Liver (tissue), 9 donors: ENCODE results near the gene DIAPH2. TPM values are rescaled to one million over a fixed set of nuclear protein-coding genes. Genes with fewer than 3 reads are reported as not detected.

Experiments used
- DNase-seq: peaks from one replicate; pipeline ENCODE4 v3.0.0-alpha.2; 2017; ENCODE audit warnings: low spot score
- H3K27ac ChIP-seq, 2 donors: one replicate each; pipeline ENCODE4 v1.7.0; 2013; ENCODE audit warnings: inconsistent platforms in 2 of 2, low read length in 2 of 2, control low read depth in 1 of 2, low read depth in 1 of 2, mild to moderate bottlenecking in 1 of 2
- H3K27me3 ChIP-seq, 4 donors: one replicate each; pipeline versions ENCODE4 v1.6.1 to v1.7.0; 2013; ENCODE audit warnings: low read length in 3 of 4, inconsistent platforms in 1 of 4, mild to moderate bottlenecking in 1 of 4, moderate library complexity in 1 of 4; ENCODE audit not compliant: control insufficient read depth in 4 of 4, insufficient read depth in 4 of 4
- H3K36me3 ChIP-seq, 4 donors: one replicate each; pipeline versions ENCODE4 v1.6.1 to v1.7.0; 2013; ENCODE audit warnings: low read length in 3 of 4, mild to moderate bottlenecking in 3 of 4, low read depth in 1 of 4, moderate library complexity in 1 of 4; ENCODE audit not compliant: control insufficient read depth in 4 of 4, insufficient read depth in 3 of 4
- H3K4me1 ChIP-seq, 4 donors: one replicate each; pipeline versions ENCODE4 v1.6.1 to v1.7.0; 2013; ENCODE audit warnings: low read length in 3 of 4, mild to moderate bottlenecking in 3 of 4, moderate library complexity in 1 of 4; ENCODE audit not compliant: control insufficient read depth in 4 of 4, insufficient read depth in 4 of 4
- H3K4me3 ChIP-seq, 3 donors: one replicate each; pipeline versions ENCODE4 v1.6.1 to v1.7.0; 2013; ENCODE audit warnings: low read length in 3 of 3, control low read depth in 1 of 3, low read depth in 1 of 3, mild to moderate bottlenecking in 1 of 3
- H3K9ac ChIP-seq, 2 donors: one replicate each; pipeline ENCODE4 v1.7.0; 2013; ENCODE audit warnings: low read length in 2 of 2, mild to moderate bottlenecking in 2 of 2, moderate library complexity in 2 of 2, control low read depth in 1 of 2, low read depth in 1 of 2
- H3K9me3 ChIP-seq, 4 donors: one replicate each; pipeline versions ENCODE4 v1.6.1 to v1.7.0; 2013; ENCODE audit warnings: low read length in 3 of 4; ENCODE audit not compliant: control insufficient read depth in 4 of 4
- ATF3 ChIP-seq: IDR thresholded peaks from 2 replicates; pipeline ENCODE4 v1.6.1; 2016; ENCODE audit warnings: antibody characterized with exemption
- EGR1 ChIP-seq, 2 donors: IDR thresholded peaks; 2 replicates each; pipeline ENCODE4 v1.6.1; 2016 to 2018; ENCODE audit warnings: antibody characterized with exemption in 2 of 2, low read depth in 2 of 2
- FOXA1 ChIP-seq: IDR thresholded peaks from 2 replicates; pipeline ENCODE4 v1.6.1; 2016; ENCODE audit warnings: antibody characterized with exemption
- FOXA2 ChIP-seq: IDR thresholded peaks from 2 replicates; pipeline ENCODE4 v1.6.1; 2016; ENCODE audit warnings: antibody characterized with exemption
- GABPA ChIP-seq, 2 donors: IDR thresholded peaks in 1 of 2; conservative IDR thresholded peaks in 1 of 2; 2 replicates each; pipeline ENCODE4 v1.6.1; 2016; ENCODE audit warnings: antibody characterized with exemption in 2 of 2, mild to moderate bottlenecking in 1 of 2, moderate library complexity in 1 of 2
- HNF4A ChIP-seq, 2 donors: conservative IDR thresholded peaks; 2 replicates each; pipeline ENCODE4 v1.6.1; 2016; ENCODE audit warnings: antibody characterized with exemption in 2 of 2, mild to moderate bottlenecking in 2 of 2
- HNF4G ChIP-seq: IDR thresholded peaks from 2 replicates; pipeline ENCODE4 v1.6.1; 2016; ENCODE audit warnings: antibody characterized with exemption
- JUND ChIP-seq, 2 donors: IDR thresholded peaks; 2 replicates each; pipeline ENCODE4 v1.6.1; 2016; ENCODE audit warnings: antibody characterized with exemption in 2 of 2
- MAX ChIP-seq: IDR thresholded peaks from 2 replicates; pipeline ENCODE4 v1.6.1; 2016; ENCODE audit warnings: antibody characterized with exemption
- NR2F2 ChIP-seq: IDR thresholded peaks from 2 replicates; pipeline ENCODE4 v1.6.1; 2016; ENCODE audit warnings: antibody characterized with exemption
- RAD21 ChIP-seq, 2 donors: IDR thresholded peaks; 2 replicates each; pipeline ENCODE4 v1.6.1; 2016; ENCODE audit warnings: antibody characterized with exemption in 2 of 2, mild to moderate bottlenecking in 2 of 2
- REST ChIP-seq: IDR thresholded peaks from 2 replicates; pipeline ENCODE4 v1.6.1; 2016; ENCODE audit warnings: antibody characterized with exemption, mild to moderate bottlenecking
- RXRA ChIP-seq, 2 donors: IDR thresholded peaks; 2 replicates each; pipeline ENCODE4 v1.6.1; 2017 to 2018; ENCODE audit warnings: antibody characterized with exemption in 2 of 2, mild to moderate bottlenecking in 1 of 2
- SP1 ChIP-seq: IDR thresholded peaks from 2 replicates; pipeline ENCODE4 v1.6.1; 2018; ENCODE audit warnings: antibody characterized with exemption, mild to moderate bottlenecking
- TAF1 ChIP-seq: conservative IDR thresholded peaks from 2 replicates; pipeline ENCODE4 v1.6.1; 2016; ENCODE audit warnings: antibody characterized with exemption, mild to moderate bottlenecking
- YY1 ChIP-seq: IDR thresholded peaks from 2 replicates; pipeline ENCODE4 v1.6.1; 2016; ENCODE audit warnings: antibody characterized with exemption, mild to moderate bottlenecking
- WGBS: extraction: QIAGEN DNeasy Blood & Tissue Kit; methylation state at CpG from one replicate; pipeline ENCODE4 v1.1.7; 2013; 5-methylcytosine and 5-hydroxymethylcytosine counted together
- polyA plus RNA-seq, 2 donors: library from polyadenylated mRNA; stranded (reverse) in 1 of 2; unstranded in 1 of 2; fragments of 200-250 nt in 1 of 2; fragments of >200 nt in 1 of 2; fragmentation: Nextera tagmentation in 1 of 2; extraction: Ambion mirVana in 1 of 2; gene quantifications; one replicate each; pipeline versions ENCODE4 v1.2.1 to v1.2.3, GENCODE V29; 2013 to 2015
- total RNA-seq, 2 donors: library from RNA; depleted of rRNA; stranded (reverse); fragments of >200 nt; gene quantifications; one replicate each; pipeline ENCODE4 v1.2.3, GENCODE V29; 2014
- TF ChIP-seq, protein P1 (sequence below): IDR thresholded peaks from 2 replicates; pipeline ENCODE4 v1.6.1; 2016; ENCODE audit warnings: antibody characterized with exemption
- donor health status: healthy.
- donor health status: healthy.
- donor health status: healthy.
- donor health status: healthy.
- donor health status: healthy.

Gene DIAPH2
- total and polyA plus RNA-seq, 4 donors: 2.7 to 16.6 (median 5.3) TPM

DNA sequence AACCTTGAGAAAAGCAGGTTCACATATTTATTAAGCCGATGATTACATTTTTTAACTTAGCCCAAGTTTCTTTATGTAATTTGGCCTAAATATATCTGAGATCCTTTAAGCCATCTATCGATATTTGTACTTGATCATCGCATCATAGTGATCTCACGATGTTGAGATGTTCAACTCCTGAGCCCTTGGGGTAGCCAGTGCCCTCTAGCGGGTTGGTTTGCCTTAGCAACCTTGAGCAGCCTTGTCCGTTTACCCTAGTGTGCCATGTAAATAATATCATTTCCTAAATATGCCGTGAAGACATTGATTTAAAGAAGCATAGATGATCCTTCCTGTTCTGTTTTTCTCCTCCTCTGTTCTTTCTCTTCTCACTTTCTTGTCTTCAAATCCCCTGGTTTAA lies 631.3 kb downstream of the DIAPH2 start:
- H3K4me1 ChIP-seq: no peaks in the 10 kb centered on the region
- no peak for DNase-seq
- H3K9ac ChIP-seq: no peak overlapping the region
- no peak overlapping the region for H3K27ac ChIP-seq
- no peak for TF ChIP-seq NR2F2
- TF ChIP-seq HNF4A (conservative IDR thresholded peaks at IDR 0.05): no peak
- peak in 1 of 2 donors; percentile 51 for TF ChIP-seq RAD21 (IDR thresholded peaks at IDR 0.05)
- TF ChIP-seq RXRA (IDR thresholded peaks at IDR 0.05): no peak
- TF ChIP-seq FOXA2: no peak
- TF ChIP-seq MAX: no peak
- no peak for TF ChIP-seq SP1
- no peaks in the 10 kb centered on the region for H3K36me3 ChIP-seq
- H3K4me3 ChIP-seq: no peak overlapping the region
- no peaks in the 10 kb centered on the region for H3K27me3 ChIP-seq
- H3K9me3 ChIP-seq: no peaks in the 10 kb centered on the region
- WGBS: 95% methylated on average over 7 of the region's 7 CpGs

GRCh38 chrX:97320305-97320704 lies 635.7 kb downstream of the DIAPH2 start:
- no peaks in the 10 kb centered on the region for H3K36me3 ChIP-seq
- 35% methylated on average over 11 of the region's 11 CpGs for WGBS

DNA sequence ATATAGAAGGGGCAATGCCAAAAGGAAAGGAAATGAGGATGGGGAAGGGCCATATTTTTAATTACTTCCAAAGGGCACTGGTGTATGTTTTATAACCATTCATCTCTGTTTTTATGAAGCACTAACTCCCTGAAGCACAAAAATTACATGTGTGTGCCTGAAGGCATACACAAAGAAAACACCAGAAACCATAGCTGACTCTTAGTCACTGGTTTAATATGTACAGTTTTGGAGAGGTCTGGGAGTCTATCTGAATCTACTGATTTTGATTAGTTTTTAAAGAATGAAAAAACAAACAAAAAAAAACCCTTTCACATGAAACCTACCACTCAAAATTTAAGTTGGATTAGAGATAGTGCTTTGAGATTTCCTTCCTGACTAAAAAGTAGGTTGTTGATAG lies 637.8 kb downstream of the DIAPH2 start:
- no peak for DNase-seq
- Histone ChIP-seq H3K36me3 (no peaks in the 10 kb centered on the region), H3K27me3 (no peaks in the 10 kb centered on the region), H3K27ac (no peak overlapping the region), H3K4me3 (no peak overlapping the region), H3K4me1 (no peaks in the 10 kb centered on the region), H3K9me3 (no peaks in the 10 kb centered on the region), H3K9ac (no peak overlapping the region)
- TF ChIP-seq, protein P1, sequence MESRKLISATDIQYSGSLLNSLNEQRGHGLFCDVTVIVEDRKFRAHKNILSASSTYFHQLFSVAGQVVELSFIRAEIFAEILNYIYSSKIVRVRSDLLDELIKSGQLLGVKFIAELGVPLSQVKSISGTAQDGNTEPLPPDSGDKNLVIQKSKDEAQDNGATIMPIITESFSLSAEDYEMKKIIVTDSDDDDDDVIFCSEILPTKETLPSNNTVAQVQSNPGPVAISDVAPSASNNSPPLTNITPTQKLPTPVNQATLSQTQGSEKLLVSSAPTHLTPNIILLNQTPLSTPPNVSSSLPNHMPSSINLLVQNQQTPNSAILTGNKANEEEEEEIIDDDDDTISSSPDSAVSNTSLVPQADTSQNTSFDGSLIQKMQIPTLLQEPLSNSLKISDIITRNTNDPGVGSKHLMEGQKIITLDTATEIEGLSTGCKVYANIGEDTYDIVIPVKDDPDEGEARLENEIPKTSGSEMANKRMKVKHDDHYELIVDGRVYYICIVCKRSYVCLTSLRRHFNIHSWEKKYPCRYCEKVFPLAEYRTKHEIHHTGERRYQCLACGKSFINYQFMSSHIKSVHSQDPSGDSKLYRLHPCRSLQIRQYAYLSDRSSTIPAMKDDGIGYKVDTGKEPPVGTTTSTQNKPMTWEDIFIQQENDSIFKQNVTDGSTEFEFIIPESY: no peak
- TF ChIP-seq GABPA (IDR thresholded peaks at IDR 0.05 in 1 of 2, conservative IDR thresholded peaks at IDR 0.05 in 1 of 2) (no peak), EGR1 (IDR thresholded peaks at IDR 0.05; ENCODE audit: low read depth in 2 of 2) (no peak), HNF4G (no peak), SP1 (no peak), FOXA2 (no peak), REST (no peak), TAF1 (no peak), YY1 (no peak), MAX (no peak), JUND (IDR thresholded peaks at IDR 0.05) (no peak), RAD21 (IDR thresholded peaks at IDR 0.05) (no peak), ATF3 (no peak), FOXA1 (no peak)

More at GRCh38 chrX:97320305-97320704, 635.7 kb downstream of the DIAPH2 start:
- peak in 1 of 2 donors; percentile 5 for TF ChIP-seq HNF4A (conservative IDR thresholded peaks at IDR 0.05)
- TF ChIP-seq RAD21 (IDR thresholded peaks at IDR 0.05): no peak
- Histone ChIP-seq H3K27ac (no peak overlapping the region), H3K4me3 (no peak overlapping the region), H3K9ac (no peak overlapping the region), H3K4me1 (no peaks in the 10 kb centered on the region), H3K9me3 (no peaks in the 10 kb centered on the region), H3K27me3 (no peaks in the 10 kb centered on the region)
- no peak for DNase-seq
